Activated CD4-positive, alpha-beta T cell treated with anti-CD3 and anti-CD28 coated beads for 4 hours (primary cell): ENCODE data around the gene AP2A2.

ENCODE experiments used
- DNase-seq, 2 donors: peaks; one replicate each; pipeline ENCODE4 v3.0.0-alpha.2; 2020

The AP2A2 gene

GRCh38 chr11:977830-978720 is 52.4 kb downstream of the AP2A2 start:
- DNase-seq = no peak

DNA sequence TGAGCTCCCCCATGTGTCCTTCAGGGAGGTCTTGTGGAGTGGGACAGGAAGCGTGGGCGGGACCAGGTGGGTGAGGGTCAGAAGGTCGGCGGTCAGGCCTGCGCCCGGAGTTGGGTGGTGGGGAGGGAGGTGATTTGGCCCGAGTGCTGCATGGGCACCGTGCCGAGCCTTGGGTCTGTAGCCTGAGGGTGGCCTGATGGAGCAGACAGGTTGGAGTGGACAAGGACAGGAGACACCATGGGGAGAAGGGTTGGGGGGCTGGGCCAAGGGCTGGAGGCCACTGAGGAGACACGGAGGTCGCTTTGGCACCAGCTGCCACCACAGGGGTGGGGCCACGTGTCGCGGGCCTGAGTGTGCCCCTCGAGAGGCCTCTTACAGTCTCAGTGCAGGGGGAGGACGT is 53.1 kb downstream of the AP2A2 start:
- DNase-seq = no peak

- DNase-seq = no peak
Observed at GRCh38 chr11:980438-981357, 55.0 kb downstream of the AP2A2 start.

GRCh38 chr11:981764-982163 is 56.1 kb downstream of the AP2A2 start:
- DNase-seq = no peak

DNA sequence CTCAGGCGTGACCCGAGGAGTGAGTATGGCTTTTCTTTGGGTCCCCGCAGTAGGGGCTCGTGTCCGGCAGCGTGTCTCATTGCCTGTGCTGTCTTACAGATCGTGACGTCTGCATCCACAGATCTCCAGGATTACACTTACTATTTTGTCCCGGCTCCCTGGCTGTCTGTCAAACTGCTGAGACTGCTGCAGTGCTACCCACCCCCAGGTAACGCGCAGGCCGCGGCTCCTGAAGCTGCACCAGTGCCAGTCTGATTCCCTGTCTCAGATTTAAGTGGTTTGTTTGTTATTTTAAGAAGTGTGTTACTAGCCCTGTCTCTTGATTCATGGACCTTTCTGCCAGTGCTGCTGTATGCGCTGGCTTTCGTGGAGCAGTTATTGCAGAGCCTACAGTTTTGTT is 58.9 kb downstream of the AP2A2 start:
- no peak for DNase-seq

DNA sequence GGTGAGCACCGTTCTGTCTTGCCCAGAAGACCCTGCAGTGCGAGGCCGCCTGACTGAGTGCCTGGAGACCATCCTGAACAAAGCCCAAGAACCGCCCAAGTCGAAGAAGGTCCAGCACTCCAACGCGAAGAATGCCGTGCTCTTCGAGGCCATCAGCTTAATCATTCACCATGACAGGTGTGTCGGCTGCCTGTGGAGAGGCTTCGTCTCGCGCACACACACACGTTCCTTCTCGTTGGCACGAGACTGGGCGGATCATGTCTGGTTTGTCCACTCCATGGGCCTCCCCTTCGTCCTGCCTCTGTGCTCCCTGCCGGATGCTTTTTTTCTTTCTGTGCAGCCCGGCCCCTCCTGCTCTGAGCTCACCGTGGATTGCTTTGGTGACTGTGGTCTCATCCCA is 59.7 kb downstream of the AP2A2 start:
- DNase-seq = no peak

DNA sequence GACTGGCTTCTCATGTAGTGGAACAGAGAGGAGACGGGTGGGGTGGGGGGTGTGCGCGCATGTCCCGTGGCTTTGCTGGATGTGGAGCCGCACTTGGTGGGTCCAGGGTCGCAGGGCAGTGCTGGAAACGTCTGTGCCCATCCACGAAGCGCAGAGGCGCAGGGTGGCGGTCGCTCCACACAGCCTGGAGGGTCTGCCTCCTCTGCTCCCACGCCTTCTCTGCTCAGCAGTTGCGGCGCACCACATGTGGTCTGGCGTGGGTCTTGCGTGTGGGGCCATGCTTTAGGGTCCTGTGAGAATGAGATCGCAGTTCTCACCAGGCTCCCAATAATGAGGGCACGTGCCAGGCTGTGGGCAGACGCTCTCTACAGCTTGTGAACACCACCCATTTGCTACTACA is 60.2 kb downstream of the AP2A2 start:
- DNase-seq = no peak

- DNase-seq = no peak
Observed at GRCh38 chr11:986270-986951, 60.7 kb downstream of the AP2A2 start.

GRCh38 chr11:986952-987305 is 61.3 kb downstream of the AP2A2 start:
- no peak for DNase-seq

GRCh38 chr11:987671-988070 is 62.0 kb downstream of the AP2A2 start:
- no peak for DNase-seq

DNA sequence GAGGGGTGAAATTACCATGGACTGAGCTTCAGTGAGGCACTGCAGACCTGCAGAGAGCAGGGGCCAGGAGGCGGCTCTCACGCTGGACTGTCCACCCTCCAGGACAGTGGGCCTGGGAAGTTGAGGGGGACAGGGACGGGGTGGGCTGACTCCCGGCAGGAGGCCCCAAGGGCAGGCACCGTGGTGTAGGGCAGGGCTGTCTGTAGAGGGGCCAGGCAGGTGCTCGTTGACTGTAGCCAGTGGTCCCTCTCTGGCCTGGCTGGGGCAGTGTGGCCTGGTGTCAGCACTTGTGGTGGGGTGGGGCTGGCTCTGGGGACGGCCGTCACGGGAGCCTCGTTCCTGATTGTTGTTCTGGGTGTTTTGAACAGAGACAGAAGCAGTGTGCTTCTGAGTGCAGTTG is 64.4 kb downstream of the AP2A2 start:
- DNase-seq = no peak

DNA sequence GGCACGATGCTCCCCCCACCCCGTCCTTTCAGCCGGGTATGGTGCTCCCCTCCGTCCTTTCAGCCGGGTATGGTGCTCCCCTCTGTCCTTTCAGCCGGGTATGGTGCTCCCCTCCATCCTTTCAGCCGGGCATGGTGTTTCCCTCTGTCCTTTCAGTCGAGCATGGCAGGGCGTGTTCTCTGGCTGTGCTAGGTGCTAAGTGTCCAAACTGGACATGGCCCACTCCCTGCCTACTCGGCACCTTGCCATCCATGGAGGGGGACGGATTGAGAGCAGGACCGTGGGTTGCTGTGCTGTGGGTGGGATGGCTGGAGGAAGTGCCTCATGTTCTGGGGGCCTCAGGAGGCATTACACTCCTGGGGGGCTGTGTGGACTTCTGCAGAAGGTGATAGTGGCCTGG is 65.4 kb downstream of the AP2A2 start:
- no peak for DNase-seq

- no peak for DNase-seq
Observed at GRCh38 chr11:991711-992307, 66.1 kb downstream of the AP2A2 start.

DNA sequence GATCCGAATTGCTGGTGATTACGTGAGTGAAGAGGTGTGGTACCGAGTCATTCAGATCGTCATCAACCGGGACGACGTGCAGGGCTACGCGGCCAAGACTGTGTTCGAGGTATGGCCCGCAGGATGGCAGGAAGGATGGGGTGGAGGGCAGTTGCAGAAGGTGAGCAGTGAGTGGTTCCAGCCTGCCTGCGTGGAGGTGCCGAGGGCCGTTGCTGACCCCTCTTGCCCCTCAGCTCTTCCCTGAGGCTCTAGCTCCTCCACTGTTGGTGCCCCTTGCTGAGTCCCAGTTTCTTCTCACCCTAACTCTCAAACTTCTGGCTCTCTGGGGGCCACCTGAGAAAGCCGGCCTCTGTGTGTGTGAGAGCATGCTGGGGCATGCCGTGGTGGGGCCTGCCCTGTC is 66.9 kb downstream of the AP2A2 start:
- no peak for DNase-seq

- DNase-seq = no peak
Observed at GRCh38 chr11:993632-994167, 68.0 kb downstream of the AP2A2 start.

DNA sequence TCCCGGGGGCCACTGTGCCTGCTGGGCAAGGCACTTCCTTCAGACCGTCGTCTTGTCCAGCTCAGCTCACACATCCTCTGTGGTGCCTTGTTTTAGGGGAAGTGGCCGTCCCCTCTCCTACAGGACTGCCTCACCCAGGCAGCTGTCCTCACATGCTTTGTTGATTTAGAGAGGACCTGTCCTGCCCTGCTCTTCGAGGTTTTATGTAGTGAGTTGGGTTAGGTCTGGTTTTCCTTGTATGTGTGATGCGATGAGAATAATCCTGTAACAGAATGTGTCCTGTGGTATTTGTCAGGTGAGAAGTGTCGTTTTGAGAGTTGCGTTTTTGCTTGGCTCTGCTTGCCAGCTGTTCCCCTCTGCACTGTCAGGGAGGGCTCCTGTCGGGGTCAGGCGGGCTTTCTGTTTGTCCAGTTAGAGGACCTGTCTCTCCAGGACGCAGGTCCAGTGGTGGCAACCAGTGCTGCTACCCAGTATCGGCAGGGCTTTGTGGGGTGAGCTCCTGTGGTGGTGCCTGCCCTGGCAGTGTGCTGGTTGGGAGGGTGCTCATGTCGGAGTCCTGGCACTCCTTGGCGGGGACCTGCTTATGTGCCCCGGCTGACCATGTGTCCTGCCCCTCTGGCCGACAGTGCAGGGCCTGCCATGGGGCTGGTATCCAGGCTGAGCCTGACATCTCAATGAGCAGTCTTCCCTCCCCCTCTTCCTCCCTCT is 69.5 kb downstream of the AP2A2 start:
- no peak for DNase-seq

DNA sequence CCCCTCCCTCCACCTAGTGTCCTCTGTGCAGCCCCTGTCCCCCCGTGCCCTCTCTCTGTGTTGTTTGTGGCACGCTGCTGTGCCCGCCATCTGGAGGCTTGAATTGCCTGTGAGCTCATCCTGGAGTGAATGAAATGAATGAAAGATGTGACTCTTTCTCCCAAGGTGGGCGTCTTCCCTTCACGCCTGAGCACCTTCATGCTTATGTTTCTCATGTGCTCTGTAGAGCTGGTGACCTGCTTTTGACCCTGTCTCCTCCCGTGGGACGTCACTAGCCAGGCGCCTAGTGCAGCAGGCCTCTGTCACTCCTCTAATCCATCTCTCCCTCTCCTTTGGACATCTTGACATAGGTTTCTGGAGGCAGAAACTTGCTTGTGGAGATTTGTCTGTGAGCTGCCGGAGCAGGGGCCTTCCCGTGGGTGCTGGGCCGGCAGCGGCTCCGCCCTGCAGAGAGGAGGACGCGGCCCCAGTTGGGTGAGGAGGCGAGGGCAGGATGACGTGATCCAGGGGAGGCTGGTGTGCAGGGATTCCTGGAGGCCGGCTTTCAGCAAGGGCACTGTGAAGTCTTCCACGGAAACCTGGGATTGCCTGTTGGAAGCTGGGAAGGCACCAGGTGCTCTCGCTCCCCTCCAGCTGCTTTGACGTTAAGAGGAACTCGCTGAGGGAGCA is 70.2 kb downstream of the AP2A2 start:
- DNase-seq = no peak

DNA sequence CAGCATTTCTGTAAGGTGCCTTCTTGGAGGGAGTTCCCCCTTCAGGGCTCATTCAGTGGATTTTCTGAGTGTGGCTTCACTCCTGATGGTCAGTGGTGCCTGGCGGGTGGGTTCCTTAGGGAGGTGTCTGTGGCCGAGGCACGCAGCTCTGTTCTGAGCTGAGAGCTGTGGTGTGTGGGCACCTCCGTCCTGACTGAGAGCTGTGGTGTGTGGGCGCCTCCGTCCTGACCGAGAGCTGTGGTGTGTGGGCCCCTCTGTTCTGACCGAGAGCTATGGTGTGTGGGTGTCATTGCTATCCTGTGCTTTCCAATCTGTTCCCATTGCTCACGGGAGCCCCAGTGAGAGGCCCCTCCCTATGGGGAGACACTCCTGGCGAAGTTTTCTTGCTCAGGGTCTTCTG is 71.0 kb downstream of the AP2A2 start:
- no peak for DNase-seq

DNA sequence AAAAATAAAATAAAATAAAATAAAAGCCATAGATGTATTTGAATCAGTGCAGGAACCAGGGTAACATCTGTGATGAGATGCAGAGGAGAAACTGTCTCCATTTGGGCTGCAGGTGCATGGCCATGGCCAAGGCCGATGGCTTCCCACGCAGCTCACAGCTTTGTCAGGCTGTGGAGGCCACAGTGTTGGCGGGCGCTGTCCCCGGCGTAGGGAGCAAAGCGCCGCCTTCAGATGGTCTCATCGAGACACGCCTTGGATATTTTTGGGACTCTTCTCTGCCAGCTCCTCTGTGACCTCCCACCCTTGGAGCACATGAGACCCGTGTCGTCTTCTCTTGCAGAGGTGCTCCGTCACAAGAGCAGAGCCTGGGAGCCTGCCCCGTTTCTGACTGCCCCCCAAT is 72.2 kb downstream of the AP2A2 start:
- no peak for DNase-seq

GRCh38 chr11:999009-999408 is 73.3 kb downstream of the AP2A2 start:
- no peak for DNase-seq
